ENCODE data around the gene HAGHL. TPM values are rescaled to one million over a fixed set of nuclear protein-coding genes. Genes with fewer than 3 reads are reported as not detected.
"Not testable (repeated sequence)": the region's sequence is repeated elsewhere in the genome, so short reads cannot be mapped to it uniquely, and the experiment has no call there.

Gene HAGHL
- total RNA-seq, 2 experiments from 2014 or later = 28.8 to 32.6 TPM

- no peaks in the 10 kb centered on the region for H3K9me3 Mint-ChIP-seq
- H3K36me3 Mint-ChIP-seq (ENCODE audit: low read depth) = peaks cover 4% of the 10 kb centered on the region
- CTCF ChIA-PET = interaction anchor here (0.7 to 6.4 kb wide), 14 partner anchors 9 to 345 kb away, joined by 3 to 37 read pairs (median 5); partner anchors contain the start of genes ANTKMT, CHTF18, METRN and RHBDL1
- peak within 1 kb of the TSS; percentile 80 for H3K4me3 Mint-ChIP-seq
- TF ChIP-seq, protein P1, sequence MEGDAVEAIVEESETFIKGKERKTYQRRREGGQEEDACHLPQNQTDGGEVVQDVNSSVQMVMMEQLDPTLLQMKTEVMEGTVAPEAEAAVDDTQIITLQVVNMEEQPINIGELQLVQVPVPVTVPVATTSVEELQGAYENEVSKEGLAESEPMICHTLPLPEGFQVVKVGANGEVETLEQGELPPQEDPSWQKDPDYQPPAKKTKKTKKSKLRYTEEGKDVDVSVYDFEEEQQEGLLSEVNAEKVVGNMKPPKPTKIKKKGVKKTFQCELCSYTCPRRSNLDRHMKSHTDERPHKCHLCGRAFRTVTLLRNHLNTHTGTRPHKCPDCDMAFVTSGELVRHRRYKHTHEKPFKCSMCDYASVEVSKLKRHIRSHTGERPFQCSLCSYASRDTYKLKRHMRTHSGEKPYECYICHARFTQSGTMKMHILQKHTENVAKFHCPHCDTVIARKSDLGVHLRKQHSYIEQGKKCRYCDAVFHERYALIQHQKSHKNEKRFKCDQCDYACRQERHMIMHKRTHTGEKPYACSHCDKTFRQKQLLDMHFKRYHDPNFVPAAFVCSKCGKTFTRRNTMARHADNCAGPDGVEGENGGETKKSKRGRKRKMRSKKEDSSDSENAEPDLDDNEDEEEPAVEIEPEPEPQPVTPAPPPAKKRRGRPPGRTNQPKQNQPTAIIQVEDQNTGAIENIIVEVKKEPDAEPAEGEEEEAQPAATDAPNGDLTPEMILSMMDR (IDR thresholded peaks at IDR 0.05) = peak; percentile 88
- peaks cover 20% of the 10 kb centered on the region for H3K4me1 Mint-ChIP-seq (ENCODE audit: low read depth)
- DNase-seq (peak; percentile 92), ATAC-seq (peak; percentile 85)
- POLR2A ChIA-PET = interaction anchor here (0.6 to 9.3 kb wide), 6 partner anchors 10 to 613 kb away, joined by 3 to 84 read pairs (median 4); partner anchors contain the start of genes ANTKMT and CCDC78
- H3K27ac Mint-ChIP-seq = peak within 1 kb of the TSS; percentile 63
- intact Hi-C loops (cut with micrococcal nuclease) = no loop called here
- H3K27me3 Mint-ChIP-seq = no peaks in the 10 kb centered on the region
Observed at GRCh38 chr16:740764-741505, 14.0 kb downstream of the HAGHL start, which contains the start of gene CIAO3. CIAO3 (minus strand) TSS chr16:740997; CDS start chr16:740985, 12 bp downstream.

DNA sequence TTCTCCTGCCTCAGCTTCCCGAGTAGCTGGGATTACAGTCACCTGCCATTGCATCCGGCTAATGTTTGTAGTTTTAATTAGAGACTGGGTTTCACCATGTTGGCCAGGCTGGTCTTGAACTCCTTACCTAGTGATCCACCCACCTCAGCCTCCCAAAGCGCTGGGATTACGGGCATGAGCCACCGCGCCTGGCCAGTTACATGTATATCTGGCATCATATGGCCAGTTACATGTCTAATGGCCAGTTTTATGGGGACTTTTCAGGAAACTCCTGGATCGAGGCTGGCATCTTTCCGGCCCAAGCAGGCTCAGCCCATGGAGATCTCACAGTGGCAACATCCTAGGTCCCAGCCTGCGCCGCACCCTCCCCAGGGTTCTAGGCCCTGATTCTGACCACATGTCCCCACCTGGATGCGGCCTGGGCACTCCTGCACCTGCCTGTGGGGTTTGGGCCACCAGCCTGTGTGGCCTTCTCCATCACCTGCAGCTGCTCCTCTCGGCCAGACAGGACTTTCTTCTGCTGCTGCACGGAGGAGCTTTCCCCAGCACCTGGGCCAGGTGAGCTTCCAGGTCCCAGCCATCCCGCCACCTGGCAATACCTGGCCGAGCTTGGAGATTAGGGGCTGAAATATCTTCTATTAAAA lies 15.2 kb downstream of the HAGHL start:
- Mint-ChIP-seq H3K36me3 (ENCODE audit: low read depth) (peaks cover 4% of the 10 kb centered on the region), H3K4me3 (peak overlapping the region; percentile 73), H3K27me3 (no peaks in the 10 kb centered on the region), H3K4me1 (ENCODE audit: low read depth) (peaks cover 14% of the 10 kb centered on the region), H3K9me3 (no peaks in the 10 kb centered on the region), H3K27ac (no peak overlapping the region)
- CTCF ChIA-PET = interaction anchor here (0.5 to 6.4 kb wide), 5 partner anchors 8 to 215 kb away, joined by 3 to 37 read pairs (median 3); partner anchors contain the start of genes ANTKMT, CAPN15 and WDR24
- intact Hi-C loops (cut with micrococcal nuclease) = no loop called here
- POLR2A ChIA-PET = interaction anchor here (0.6 to 9.3 kb wide), 4 partner anchors 11 to 612 kb away, joined by 3 to 84 read pairs (median 8); partner anchors contain the start of genes ANTKMT and CCDC78
- no peak for DNase-seq
- ATAC-seq = no peak
- TF ChIP-seq, protein P1 (IDR thresholded peaks at IDR 0.05) = no peak

- intact Hi-C loops (cut with micrococcal nuclease); H3K36me3 Mint-ChIP-seq (ENCODE audit: low read depth); ATAC-seq; H3K27me3 Mint-ChIP-seq; H3K9me3 Mint-ChIP-seq; H3K4me3 Mint-ChIP-seq; H3K27ac Mint-ChIP-seq; DNase-seq: not testable (repeated sequence)
- CTCF ChIA-PET = interaction anchor here (0.5 to 6.4 kb wide), 3 partner anchors 22 to 215 kb away, joined by 3 to 37 read pairs (median 30); partner anchors contain the start of genes ANTKMT and CAPN15
- H3K4me1 Mint-ChIP-seq (ENCODE audit: low read depth) = peaks cover 12% of the 10 kb centered on the region
- POLR2A ChIA-PET = interaction anchor here (0.6 to 9.3 kb wide), 3 partner anchors 15 to 73 kb away, joined by 4 to 84 read pairs (median 4); partner anchors contain the start of genes ANTKMT and CCDC78
Observed at GRCh38 chr16:742894-743293, 16.0 kb downstream of the HAGHL start.

DNA sequence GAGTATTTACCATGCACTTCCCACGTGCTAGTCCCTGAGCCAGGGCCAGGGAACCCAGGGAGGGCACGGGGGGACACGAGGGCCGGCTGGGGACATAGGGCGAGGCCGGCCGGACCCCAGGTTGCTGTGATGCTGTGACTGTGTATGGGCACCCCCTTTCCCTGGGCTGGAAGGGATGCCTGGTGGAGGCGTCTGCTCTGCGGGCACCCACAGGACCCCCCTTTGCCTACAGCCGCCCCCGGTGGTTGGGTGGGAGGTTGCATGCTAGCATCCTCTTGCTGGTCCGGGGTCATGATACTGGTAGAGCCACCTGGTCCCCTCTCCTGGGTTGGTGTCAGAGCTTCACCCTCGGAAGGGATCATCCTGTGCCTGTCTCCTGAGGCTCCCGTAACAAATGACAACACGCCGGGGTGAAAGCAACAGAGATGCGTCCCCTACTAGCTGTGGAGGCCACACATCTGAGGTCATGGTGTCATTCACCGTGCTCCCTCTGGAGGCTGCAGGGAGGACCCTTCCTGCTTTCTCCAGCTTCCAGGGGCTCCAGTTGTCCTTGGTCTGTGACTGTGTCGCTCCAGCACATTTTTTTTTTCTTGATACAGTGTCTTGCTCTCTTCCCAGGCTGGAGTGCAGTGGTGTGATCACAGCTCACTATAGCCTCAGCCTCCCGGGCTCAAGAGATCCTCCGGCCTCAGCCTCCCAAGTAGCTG lies 17.0 kb downstream of the HAGHL start:
- peak; percentile 40 for DNase-seq
- H3K27ac Mint-ChIP-seq = no peak overlapping the region
- H3K27me3 Mint-ChIP-seq = no peaks in the 10 kb centered on the region
- ATAC-seq = no peak
- CTCF ChIA-PET = interaction anchor here (3.0 to 6.4 kb wide), 3 partner anchors 23 to 41 kb away, joined by 20 to 37 read pairs (median 30); partner anchors contain the start of gene ANTKMT
- intact Hi-C loops (cut with micrococcal nuclease) = no loop called here
- POLR2A ChIA-PET = interaction anchor here (0.6 kb wide), 1 partner anchor 74 kb away, joined by 4 read pairs; no protein-coding TSS in a partner anchor
- peaks cover 12% of the 10 kb centered on the region for H3K4me1 Mint-ChIP-seq (ENCODE audit: low read depth)
- peaks cover 2% of the 10 kb centered on the region for H3K36me3 Mint-ChIP-seq (ENCODE audit: low read depth)
- no peaks in the 10 kb centered on the region for H3K9me3 Mint-ChIP-seq
- no peak overlapping the region for H3K4me3 Mint-ChIP-seq
- TF ChIP-seq, protein P1 (IDR thresholded peaks at IDR 0.05) = no peak

GRCh38 chr16:745739-746138 lies 18.8 kb downstream of the HAGHL start:
- Mint-ChIP-seq H3K27ac (no peak overlapping the region), H3K27me3 (no peaks in the 10 kb centered on the region), H3K9me3 (no peaks in the 10 kb centered on the region), H3K36me3 (ENCODE audit: low read depth) (no peaks in the 10 kb centered on the region), H3K4me1 (ENCODE audit: low read depth) (no peaks in the 10 kb centered on the region), H3K4me3 (no peak overlapping the region)
- ChIA-PET CTCF (interaction anchor here (0.6 to 3.0 kb wide), 5 partner anchors 9 to 42 kb away, joined by 3 to 20 read pairs (median 3); no protein-coding TSS in a partner anchor), POLR2A (no interaction called here)
- DNase-seq (peak; percentile 49), ATAC-seq (peak; percentile 29)
- TF ChIP-seq, protein P1 (IDR thresholded peaks at IDR 0.05) = no peak
- intact Hi-C loops (cut with micrococcal nuclease) = no loop called here

Data from activated CD8-positive, alpha-beta T cell treated with anti-CD3 and anti-CD28 coated beads for 36 hours (primary cell).